HFFc6 (cell line): Measurements from ENCODE around the gene NDFIP2. TPM values are rescaled to one million over a fixed set of nuclear protein-coding genes. Genes with fewer than 3 reads are reported as not detected.

ENCODE experiments used
- DNase-seq: peaks from one replicate; pipeline ENCODE4 v3.0.0-alpha.2; 2018
- H3K27ac Mint-ChIP-seq: 2 replicates; pipeline ENCODE4 v1.8.0; 2020; ENCODE audit warnings: mild to moderate bottlenecking, mixed read lengths
- H3K27me3 Mint-ChIP-seq: 2 replicates; pipeline ENCODE4 v1.8.0; 2021; ENCODE audit warnings: mild to moderate bottlenecking, moderate library complexity, mixed read lengths; ENCODE audit not compliant: insufficient read depth
- H3K36me3 Mint-ChIP-seq: 2 replicates; pipeline ENCODE4 v1.8.0; 2021; ENCODE audit warnings: low read depth, mixed read lengths
- H3K4me1 Mint-ChIP-seq: 2 replicates; pipeline ENCODE4 v1.8.0; 2020; ENCODE audit warnings: low read depth, mixed read lengths
- H3K4me3 Mint-ChIP-seq: 2 replicates; pipeline ENCODE4 v1.8.0; 2020; ENCODE audit warnings: mild to moderate bottlenecking, moderate library complexity, mixed read lengths
- H3K9me3 Mint-ChIP-seq: 2 replicates; pipeline ENCODE4 v1.8.0; 2020; ENCODE audit warnings: mild to moderate bottlenecking, mixed read lengths
- CTCF ChIP-seq: fragments of 200-600 bp; sonication (generic); IDR thresholded peaks from 2 replicates; pipeline ENCODE4 v1.5.0; 2021; ENCODE audit warnings: antibody characterized with exemption, mild to moderate bottlenecking
- total RNA-seq, 6 experiments: library from RNA; stranded (reverse); fragmentation: NEBNext Ultra II Directional; extraction: Animal tissue kit (Norgen Biotek cat#: 25700); gene quantifications; 2 replicates in 1 of 6; 3 replicates in 5 of 6; pipeline ENCODE4 v1.2.3, GENCODE V29; 2021

The NDFIP2 gene
- total RNA-seq, 6 experiments from 2014 or later: 97.1 to 132 (median 99.7) TPM

- H3K27ac Mint-ChIP-seq: no peak overlapping the region
- no peak for TF ChIP-seq CTCF
- no peak for DNase-seq
- H3K36me3 Mint-ChIP-seq: no peaks in the 10 kb centered on the region
- no peaks in the 10 kb centered on the region for H3K4me1 Mint-ChIP-seq
- H3K4me3 Mint-ChIP-seq: no peak overlapping the region
- peaks cover 5% of the 10 kb centered on the region for H3K27me3 Mint-ChIP-seq
- H3K9me3 Mint-ChIP-seq: no peaks in the 10 kb centered on the region
Measured at GRCh38 chr13:79468402-79468801, 12.6 kb upstream of the NDFIP2 start.

GRCh38 chr13:79468819-79469218 lies 12.1 kb upstream of the NDFIP2 start:
- no peak for TF ChIP-seq CTCF
- no peak for DNase-seq
- Mint-ChIP-seq H3K36me3 (no peaks in the 10 kb centered on the region), H3K4me1 (no peaks in the 10 kb centered on the region), H3K9me3 (no peaks in the 10 kb centered on the region), H3K27me3 (peaks cover 5% of the 10 kb centered on the region), H3K4me3 (no peak overlapping the region), H3K27ac (no peak overlapping the region)

- H3K4me3 Mint-ChIP-seq: no peak overlapping the region
- DNase-seq: no peak
- H3K27ac Mint-ChIP-seq: no peak overlapping the region
- H3K4me1 Mint-ChIP-seq: no peaks in the 10 kb centered on the region
- TF ChIP-seq CTCF: no peak
- H3K9me3 Mint-ChIP-seq: peaks cover 6% of the 10 kb centered on the region; the same call in 1 of the 2 replicates
- peaks cover 5% of the 10 kb centered on the region for H3K36me3 Mint-ChIP-seq
- peaks cover 5% of the 10 kb centered on the region for H3K27me3 Mint-ChIP-seq
Measured at GRCh38 chr13:79469608-79470007, 11.3 kb upstream of the NDFIP2 start.

- Mint-ChIP-seq H3K27ac (no peak overlapping the region), H3K9me3 (peaks cover 8% of the 10 kb centered on the region; the same call in 1 of the 2 replicates)
Measured at GRCh38 chr13:79470666-79471065, 10.3 kb upstream of the NDFIP2 start.

GRCh38 chr13:79475569-79475968 lies 5.4 kb upstream of the NDFIP2 start:
- Mint-ChIP-seq H3K9me3 (peaks cover 8% of the 10 kb centered on the region; the same call in 1 of the 2 replicates), H3K27ac (no peak overlapping the region), H3K27me3 (peaks cover 5% of the 10 kb centered on the region), H3K36me3 (peaks cover 9% of the 10 kb centered on the region), H3K4me3 (no peak overlapping the region), H3K4me1 (peaks cover 10% of the 10 kb centered on the region; the same call in 1 of the 2 replicates)
- TF ChIP-seq CTCF: no peak
- DNase-seq: no peak

More at GRCh38 chr13:79470666-79471065, 10.3 kb upstream of the NDFIP2 start:
- DNase-seq: no peak
- no peak for TF ChIP-seq CTCF
- Mint-ChIP-seq H3K4me1 (no peaks in the 10 kb centered on the region), H3K4me3 (no peak overlapping the region), H3K36me3 (peaks cover 9% of the 10 kb centered on the region), H3K27me3 (peaks cover 5% of the 10 kb centered on the region)

GRCh38 chr13:79477968-79478367 lies 3.0 kb upstream of the NDFIP2 start:
- TF ChIP-seq CTCF: peak; percentile 18
- peaks cover 8% of the 10 kb centered on the region; the same call in 1 of the 2 replicates for H3K9me3 Mint-ChIP-seq
- peaks cover 18% of the 10 kb centered on the region for H3K4me1 Mint-ChIP-seq
- H3K36me3 Mint-ChIP-seq: peaks cover 18% of the 10 kb centered on the region
- H3K4me3 Mint-ChIP-seq: no peak overlapping the region
- no peak for DNase-seq
- H3K27me3 Mint-ChIP-seq: peaks cover 7% of the 10 kb centered on the region
- H3K27ac Mint-ChIP-seq: no peak overlapping the region
